ENCODE measurements around the gene TRIM46. TPM values are rescaled to one million over a fixed set of nuclear protein-coding genes. Genes with fewer than 3 reads are reported as not detected.

Gene TRIM46
- total RNA-seq, 4 donors from 2014 or later = 0.17 to 1.2 (median 0.62) TPM; not detected in 1

- no peak overlapping the region for H3K4me3 ChIP-seq (ENCODE audit: low read depth, poor library complexity, severe bottlenecking)
- DNase-seq (ENCODE audit: low spot score in 2 of 2) = no peak
- WGBS, 2 donors = 89 to 92% methylated on average over 15 of the region's 15 CpGs
- TF ChIP-seq POLR2A (IDR thresholded peaks at IDR 0.05) (no peak), CTCF (IDR thresholded peaks at IDR 0.05) (no peak)
- intact Hi-C loops (cut with DNase I; ENCODE audit: low total_unique reads) = no loop called here
Measured at GRCh38 chr1:155197901-155198546, 24.4 kb downstream of the TRIM46 start.

GRCh38 chr1:155198547-155198906 lies 24.9 kb downstream of the TRIM46 start:
- no peak for DNase-seq (ENCODE audit: low spot score in 2 of 2)
- 94 to 98% methylated on average over 3 of the region's 3 CpGs for WGBS, 2 donors
- TF ChIP-seq POLR2A (IDR thresholded peaks at IDR 0.05) = no peak
- no peak for TF ChIP-seq CTCF (IDR thresholded peaks at IDR 0.05)
- intact Hi-C loops (cut with DNase I; ENCODE audit: low total_unique reads) = no loop called here
- H3K4me3 ChIP-seq (ENCODE audit: low read depth, poor library complexity, severe bottlenecking) = no peak overlapping the region

DNA sequence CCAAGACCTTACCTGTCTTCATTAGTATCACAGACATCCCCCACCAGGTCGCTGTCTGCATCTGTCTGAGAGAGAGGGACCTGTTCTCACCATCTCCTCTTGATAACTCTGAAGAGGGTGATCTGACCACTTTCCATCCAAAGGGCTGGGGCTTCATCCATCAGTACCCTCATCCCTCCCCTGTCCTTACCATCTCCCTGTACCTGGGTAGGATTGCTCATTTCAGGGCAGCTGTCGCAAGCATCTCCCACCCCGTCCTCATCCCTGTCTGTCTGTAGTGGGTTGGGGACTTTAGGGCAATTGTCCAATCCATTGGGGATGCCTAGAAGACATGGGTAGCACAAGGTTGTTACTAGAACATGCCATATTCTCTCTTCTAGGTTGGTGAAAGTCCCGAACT lies 26.1 kb downstream of the TRIM46 start:
- intact Hi-C loops (cut with DNase I; ENCODE audit: low total_unique reads) = no loop called here
- no peak overlapping the region for H3K4me3 ChIP-seq (ENCODE audit: low read depth, poor library complexity, severe bottlenecking)
- TF ChIP-seq POLR2A (IDR thresholded peaks at IDR 0.05) = no peak
- TF ChIP-seq CTCF (IDR thresholded peaks at IDR 0.05) = no peak
- 89 to 90% methylated on average over 4 of the region's 4 CpGs for WGBS, 2 donors
- DNase-seq (ENCODE audit: low spot score in 2 of 2) = no peak

DNA sequence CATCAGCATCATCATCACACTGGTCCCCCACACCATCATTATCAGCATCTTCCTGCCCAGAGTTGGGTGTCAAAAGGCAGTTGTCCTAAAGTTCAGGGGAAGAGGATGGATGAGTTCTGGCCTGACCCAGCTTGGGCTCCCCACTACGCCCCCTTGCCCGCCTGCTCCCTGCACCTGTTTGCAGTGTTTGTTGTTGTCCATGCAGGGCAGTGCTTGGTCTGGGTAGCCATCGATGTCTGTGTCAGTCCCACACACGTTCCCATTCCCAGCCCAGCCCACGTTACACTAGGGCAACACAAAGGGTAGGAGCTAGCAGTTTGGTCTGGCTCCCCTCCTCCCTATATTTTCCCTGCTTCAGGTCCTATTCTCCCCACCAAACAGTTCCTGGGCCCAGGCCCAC lies 27.3 kb downstream of the TRIM46 start:
- 93 to 96% methylated on average over 5 of the region's 5 CpGs for WGBS, 2 donors
- H3K4me3 ChIP-seq (ENCODE audit: low read depth, poor library complexity, severe bottlenecking) = no peak overlapping the region
- intact Hi-C loops (cut with DNase I; ENCODE audit: low total_unique reads) = no loop called here
- DNase-seq (ENCODE audit: low spot score in 2 of 2) = no peak
- TF ChIP-seq CTCF (IDR thresholded peaks at IDR 0.05) (no peak), POLR2A (IDR thresholded peaks at IDR 0.05) (no peak)

DNA sequence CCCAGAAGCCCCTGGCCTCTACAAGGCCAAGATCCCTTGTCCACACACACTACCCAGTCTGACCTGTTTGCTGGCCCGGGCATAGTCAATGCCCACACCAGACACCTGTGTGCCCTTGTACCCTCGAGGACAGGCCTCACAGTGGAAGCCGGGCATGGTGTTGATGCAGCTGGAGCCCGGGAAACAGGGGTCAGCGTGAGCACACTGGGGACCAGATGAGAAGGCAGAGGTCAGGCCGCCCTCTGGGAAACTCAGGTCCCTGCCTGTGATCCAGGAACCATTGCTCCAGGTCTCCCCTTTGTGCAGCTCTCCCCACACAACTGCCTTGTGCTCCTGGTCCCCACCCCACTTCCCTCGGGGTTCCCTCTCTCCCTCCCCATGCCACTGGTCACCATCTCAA lies 28.5 kb downstream of the TRIM46 start:
- 86 to 89% methylated on average over 7 of the region's 7 CpGs for WGBS, 2 donors

More for the DNA sequence above, 28.5 kb downstream of the TRIM46 start:
- no peak for DNase-seq (ENCODE audit: low spot score in 2 of 2)
- intact Hi-C loops (cut with DNase I; ENCODE audit: low total_unique reads) = no loop called here
- TF ChIP-seq POLR2A (IDR thresholded peaks at IDR 0.05) (no peak), CTCF (IDR thresholded peaks at IDR 0.05) (no peak)
- no peak overlapping the region for H3K4me3 ChIP-seq (ENCODE audit: low read depth, poor library complexity, severe bottlenecking)

All from lower leg skin (tissue), 4 donors.